ENCODE results near the gene OR10P1. TPM values are rescaled to one million over a fixed set of nuclear protein-coding genes. Genes with fewer than 3 reads are reported as not detected.
A peak's percentile ranks its signal among the peaks of the same experiment; 100 is the strongest.

OR10P1 gene
- total and polyA plus RNA-seq, 7 donors = not detected

- TF ChIP-seq CTCF (IDR thresholded peaks at IDR 0.05) = no peak
- Histone ChIP-seq H3K36me3 (ENCODE audit: insufficient read depth in 1 of 2, low read depth in 1 of 2) (no peaks in the 10 kb centered on the region), H3K4me3 (no peak overlapping the region), H3K9me3 (no peaks in the 10 kb centered on the region), H3K27me3 (ENCODE audit: insufficient read depth in 3 of 3, low read length in 2 of 3) (no peaks in the 10 kb centered on the region), H3K4me1 (no peaks in the 10 kb centered on the region), H3K27ac (no peak overlapping the region)
- intact Hi-C loops (cut with DNase I) = loop anchor here in 1 of 2 donors (10.0 kb wide), 1 partner anchor 268 kb away; the partner anchor contains the start of gene DGKA
- 79 to 85% (median 83%) methylated on average over 7 of the region's 7 CpGs for WGBS, 3 donors
- ATAC-seq (no peak), DNase-seq (no peak)
Observed at GRCh38 chr12:55666508-55666907, 29.8 kb downstream of the OR10P1 start.

- peak in 1 of 2 donors; percentile 11 for DNase-seq
- ATAC-seq = no peak
- Histone ChIP-seq H3K27me3 (ENCODE audit: insufficient read depth in 3 of 3, low read length in 2 of 3) (peaks cover 0 to 1% (median 0%) of the 10 kb centered on the region in 3 donors), H3K4me3 (no peak overlapping the region), H3K27ac (no peak overlapping the region), H3K36me3 (ENCODE audit: insufficient read depth in 1 of 2, low read depth in 1 of 2) (no peaks in the 10 kb centered on the region), H3K4me1 (no peaks in the 10 kb centered on the region), H3K9me3 (no peaks in the 10 kb centered on the region)
- intact Hi-C loops (cut with DNase I) = loop anchor here in 1 of 2 donors (10.0 kb wide), 1 partner anchor 145 kb away; the partner anchor contains the start of genes ORMDL2 and SARNP
- TF ChIP-seq CTCF (IDR thresholded peaks at IDR 0.05) = no peak
Observed at GRCh38 chr12:55670276-55670675, 33.6 kb downstream of the OR10P1 start.

- Histone ChIP-seq H3K27me3 (ENCODE audit: insufficient read depth in 3 of 3, low read length in 2 of 3) (peaks cover 0 to 1% (median 0%) of the 10 kb centered on the region in 3 donors), H3K4me3 (no peak overlapping the region), H3K27ac (no peak overlapping the region), H3K9me3 (no peaks in the 10 kb centered on the region), H3K4me1 (no peaks in the 10 kb centered on the region), H3K36me3 (ENCODE audit: insufficient read depth in 1 of 2, low read depth in 1 of 2) (no peaks in the 10 kb centered on the region)
- peak in 1 of 2 donors; percentile 26 for DNase-seq
- ATAC-seq = no peak
- WGBS, 3 donors = 59 to 66% (median 65%) methylated on average over 4 of the region's 4 CpGs
- intact Hi-C loops (cut with DNase I) = loop anchor here in 1 of 2 donors (10.0 kb wide), 1 partner anchor 143 kb away; the partner anchor contains the start of genes ORMDL2 and SARNP
- no peak for TF ChIP-seq CTCF (IDR thresholded peaks at IDR 0.05)
Observed at GRCh38 chr12:55671746-55672145, 35.1 kb downstream of the OR10P1 start.

GRCh38 chr12:55673638-55674037 lies 36.9 kb downstream of the OR10P1 start:
- ATAC-seq = no peak

More at GRCh38 chr12:55673638-55674037, 36.9 kb downstream of the OR10P1 start:
- DNase-seq = peak in 1 of 2 donors; percentile 29
- H3K4me1 ChIP-seq = no peaks in the 10 kb centered on the region
- no peak overlapping the region for H3K27ac ChIP-seq
- H3K9me3 ChIP-seq = no peaks in the 10 kb centered on the region
- no peak overlapping the region for H3K4me3 ChIP-seq
- H3K36me3 ChIP-seq (ENCODE audit: insufficient read depth in 1 of 2, low read depth in 1 of 2) = no peaks in the 10 kb centered on the region
- no peak for TF ChIP-seq CTCF (IDR thresholded peaks at IDR 0.05)
- peaks cover 0 to 1% (median 0%) of the 10 kb centered on the region in 3 donors for H3K27me3 ChIP-seq (ENCODE audit: insufficient read depth in 3 of 3, low read length in 2 of 3)
- intact Hi-C loops (cut with DNase I) = loop anchor here in 1 of 2 donors (10.0 kb wide), 1 partner anchor 141 kb away; the partner anchor contains the start of genes ORMDL2 and SARNP
